Measurements from ENCODE around the gene RAB18.

RAB18 gene

GRCh38 chr10:27527666-27528295 lies 23.7 kb downstream of the RAB18 start:
- no peak overlapping the region for H3K9ac ChIP-seq (ENCODE audit: low read length in 5 of 5)
- no peaks in the 10 kb centered on the region for H3K9me3 ChIP-seq (ENCODE audit: control insufficient read depth in 5 of 5, low read length in 5 of 5)
- no peaks in the 10 kb centered on the region for H3K36me3 ChIP-seq (ENCODE audit: control insufficient read depth in 5 of 5, insufficient read depth in 5 of 5, low read length in 5 of 5)
- peaks cover 0 to 20% (median 13%) of the 10 kb centered on the region in 5 donors for H3K4me1 ChIP-seq (ENCODE audit: control insufficient read depth in 5 of 5, insufficient read depth in 5 of 5, low read length in 5 of 5)
- H3K27ac ChIP-seq (ENCODE audit: low read depth, low read length): no peak overlapping the region
- H3K4me3 ChIP-seq (ENCODE audit: low read depth in 1 of 5, low read length in 5 of 5): no peak overlapping the region
- no peaks in the 10 kb centered on the region for H3K27me3 ChIP-seq (ENCODE audit: control insufficient read depth in 5 of 5, insufficient read depth in 4 of 5, low read length in 5 of 5)

- no peak overlapping the region for H3K27ac ChIP-seq (ENCODE audit: low read depth, low read length)
- H3K9ac ChIP-seq (ENCODE audit: low read length in 5 of 5): no peak overlapping the region
- no peaks in the 10 kb centered on the region for H3K27me3 ChIP-seq (ENCODE audit: control insufficient read depth in 5 of 5, insufficient read depth in 4 of 5, low read length in 5 of 5)
- no peaks in the 10 kb centered on the region for H3K9me3 ChIP-seq (ENCODE audit: control insufficient read depth in 5 of 5, low read length in 5 of 5)
- H3K4me3 ChIP-seq (ENCODE audit: low read depth in 1 of 5, low read length in 5 of 5): no peak overlapping the region
- peaks cover 0 to 20% (median 13%) of the 10 kb centered on the region in 5 donors for H3K4me1 ChIP-seq (ENCODE audit: control insufficient read depth in 5 of 5, insufficient read depth in 5 of 5, low read length in 5 of 5)
- H3K36me3 ChIP-seq (ENCODE audit: control insufficient read depth in 5 of 5, insufficient read depth in 5 of 5, low read length in 5 of 5): peaks cover 3 to 9% (median 6%) of the 10 kb centered on the region in 5 donors
Observed at GRCh38 chr10:27529010-27529783, 25.1 kb downstream of the RAB18 start.

DNA sequence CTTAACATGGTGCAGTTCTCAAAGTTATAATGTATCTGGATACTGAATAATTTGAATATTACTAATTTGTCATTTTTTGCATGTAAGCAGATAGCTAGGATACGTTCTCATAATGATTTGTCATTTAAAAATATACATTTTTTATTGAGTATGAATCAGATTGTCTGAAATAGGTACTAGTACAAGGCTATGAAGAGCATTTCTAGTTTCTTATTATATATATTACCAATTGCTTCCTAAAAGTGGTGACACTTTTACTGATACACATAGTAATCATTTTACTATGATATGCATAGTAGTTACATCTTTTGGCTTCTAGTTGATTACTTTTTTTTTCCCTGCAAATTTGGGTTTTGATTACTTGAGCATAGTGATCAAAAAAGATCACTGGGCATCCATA lies 26.4 kb downstream of the RAB18 start:
- Histone ChIP-seq H3K9ac (ENCODE audit: low read length in 5 of 5) (no peak overlapping the region), H3K4me3 (ENCODE audit: low read depth in 1 of 5, low read length in 5 of 5) (no peak overlapping the region), H3K36me3 (ENCODE audit: control insufficient read depth in 5 of 5, insufficient read depth in 5 of 5, low read length in 5 of 5) (peaks cover 10 to 19% (median 16%) of the 10 kb centered on the region in 5 donors), H3K27me3 (ENCODE audit: control insufficient read depth in 5 of 5, insufficient read depth in 4 of 5, low read length in 5 of 5) (no peaks in the 10 kb centered on the region), H3K27ac (ENCODE audit: low read depth, low read length) (no peak overlapping the region), H3K9me3 (ENCODE audit: control insufficient read depth in 5 of 5, low read length in 5 of 5) (no peaks in the 10 kb centered on the region), H3K4me1 (ENCODE audit: control insufficient read depth in 5 of 5, insufficient read depth in 5 of 5, low read length in 5 of 5) (peaks cover 0 to 19% (median 13%) of the 10 kb centered on the region in 5 donors)

DNA sequence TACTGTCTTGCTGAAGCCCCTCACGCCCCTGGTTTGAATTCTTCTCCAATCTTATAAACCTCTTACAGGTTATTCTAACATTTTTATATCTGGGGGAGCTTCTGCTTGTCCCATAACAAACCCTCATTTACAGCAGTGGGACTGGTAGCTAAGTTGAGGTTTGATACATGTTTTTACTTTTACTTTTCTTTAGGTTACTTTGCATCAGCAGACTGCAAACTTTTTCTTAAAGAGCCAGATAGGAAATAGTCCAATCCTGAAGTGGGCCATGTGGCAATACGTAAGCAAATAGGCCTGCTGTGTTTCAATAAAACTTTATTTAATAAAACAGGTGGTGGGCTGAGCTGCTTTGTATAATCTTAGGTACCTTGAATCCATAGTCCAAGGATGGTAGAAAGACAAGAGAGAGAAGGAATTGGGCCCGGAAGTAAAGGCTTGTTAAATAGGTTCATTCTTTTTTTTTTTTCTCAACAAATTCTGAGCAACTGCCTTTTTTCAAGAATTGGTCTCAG lies 27.3 kb downstream of the RAB18 start:
- Histone ChIP-seq H3K27me3 (ENCODE audit: control insufficient read depth in 5 of 5, insufficient read depth in 4 of 5, low read length in 5 of 5) (no peaks in the 10 kb centered on the region), H3K4me3 (ENCODE audit: low read depth in 1 of 5, low read length in 5 of 5) (no peak overlapping the region), H3K27ac (ENCODE audit: low read depth, low read length) (no peak overlapping the region), H3K9me3 (ENCODE audit: control insufficient read depth in 5 of 5, low read length in 5 of 5) (no peaks in the 10 kb centered on the region), H3K9ac (ENCODE audit: low read length in 5 of 5) (no peak overlapping the region), H3K4me1 (ENCODE audit: control insufficient read depth in 5 of 5, insufficient read depth in 5 of 5, low read length in 5 of 5) (peaks cover 0 to 10% (median 6%) of the 10 kb centered on the region in 5 donors), H3K36me3 (ENCODE audit: control insufficient read depth in 5 of 5, insufficient read depth in 5 of 5, low read length in 5 of 5) (peaks cover 13 to 23% (median 18%) of the 10 kb centered on the region in 5 donors)

DNA sequence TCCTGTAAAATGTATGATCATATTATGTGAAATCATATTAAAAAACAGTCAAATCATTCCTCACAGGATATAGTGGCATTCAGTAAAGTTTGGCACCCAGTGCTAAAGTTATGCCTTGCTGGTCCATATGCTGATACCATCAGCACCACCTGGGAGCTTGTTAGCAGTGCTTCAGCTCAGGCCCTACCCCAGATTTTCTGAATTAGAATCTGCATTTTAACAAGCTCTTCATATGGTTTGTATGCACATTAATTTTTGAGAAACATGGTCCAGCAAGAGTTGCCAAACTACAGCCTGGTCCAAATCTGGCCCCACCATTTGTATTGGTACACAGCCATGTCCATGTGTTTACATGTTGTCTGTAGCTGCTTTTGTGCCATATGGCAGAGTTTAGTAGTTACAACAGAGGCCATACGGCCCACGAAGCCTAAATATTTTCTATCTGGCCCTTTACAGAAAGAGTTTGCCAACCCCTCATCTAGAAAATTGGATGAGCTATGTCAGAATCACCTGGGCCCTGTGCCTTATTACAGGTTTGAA lies 30.1 kb downstream of the RAB18 start:
- no peak overlapping the region for H3K4me3 ChIP-seq (ENCODE audit: low read depth in 1 of 5, low read length in 5 of 5)
- H3K4me1 ChIP-seq (ENCODE audit: control insufficient read depth in 5 of 5, insufficient read depth in 5 of 5, low read length in 5 of 5): peaks cover 0 to 7% (median 2%) of the 10 kb centered on the region in 5 donors

DNA sequence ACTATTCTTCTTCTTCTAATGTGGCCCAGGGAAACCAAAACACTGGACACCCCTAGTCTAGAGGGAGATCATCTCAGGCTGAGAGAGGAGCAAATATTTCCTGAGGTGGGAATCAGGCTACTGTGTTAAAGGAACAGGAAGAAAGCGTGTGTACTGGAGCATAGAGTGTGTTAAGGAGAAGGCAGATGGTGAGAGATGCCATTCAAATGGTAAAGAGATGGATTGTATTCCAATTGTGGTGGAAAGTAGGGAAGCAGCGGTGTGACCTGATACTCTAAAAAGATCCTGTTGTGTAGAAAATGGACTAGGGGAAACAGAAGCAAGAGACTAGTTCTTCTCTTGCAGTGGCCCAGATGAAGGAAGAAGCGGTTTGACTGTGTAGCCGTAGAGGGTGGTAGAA lies 31.2 kb downstream of the RAB18 start:
- Histone ChIP-seq H3K27me3 (ENCODE audit: control insufficient read depth in 5 of 5, insufficient read depth in 4 of 5, low read length in 5 of 5) (no peaks in the 10 kb centered on the region), H3K36me3 (ENCODE audit: control insufficient read depth in 5 of 5, insufficient read depth in 5 of 5, low read length in 5 of 5) (peaks cover 25 to 52% (median 34%) of the 10 kb centered on the region in 5 donors), H3K4me1 (ENCODE audit: control insufficient read depth in 5 of 5, insufficient read depth in 5 of 5, low read length in 5 of 5) (no peaks in the 10 kb centered on the region), H3K4me3 (ENCODE audit: low read depth in 1 of 5, low read length in 5 of 5) (no peak overlapping the region), H3K9ac (ENCODE audit: low read length in 5 of 5) (no peak overlapping the region), H3K9me3 (ENCODE audit: control insufficient read depth in 5 of 5, low read length in 5 of 5) (no peaks in the 10 kb centered on the region), H3K27ac (ENCODE audit: low read depth, low read length) (no peak overlapping the region)

More for the DNA sequence above, 30.1 kb downstream of the RAB18 start:
- no peaks in the 10 kb centered on the region for H3K27me3 ChIP-seq (ENCODE audit: control insufficient read depth in 5 of 5, insufficient read depth in 4 of 5, low read length in 5 of 5)
- peaks cover 25 to 48% (median 34%) of the 10 kb centered on the region in 5 donors for H3K36me3 ChIP-seq (ENCODE audit: control insufficient read depth in 5 of 5, insufficient read depth in 5 of 5, low read length in 5 of 5)
- no peaks in the 10 kb centered on the region for H3K9me3 ChIP-seq (ENCODE audit: control insufficient read depth in 5 of 5, low read length in 5 of 5)
- H3K9ac ChIP-seq (ENCODE audit: low read length in 5 of 5): no peak overlapping the region
- no peak overlapping the region for H3K27ac ChIP-seq (ENCODE audit: low read depth, low read length)

DNA sequence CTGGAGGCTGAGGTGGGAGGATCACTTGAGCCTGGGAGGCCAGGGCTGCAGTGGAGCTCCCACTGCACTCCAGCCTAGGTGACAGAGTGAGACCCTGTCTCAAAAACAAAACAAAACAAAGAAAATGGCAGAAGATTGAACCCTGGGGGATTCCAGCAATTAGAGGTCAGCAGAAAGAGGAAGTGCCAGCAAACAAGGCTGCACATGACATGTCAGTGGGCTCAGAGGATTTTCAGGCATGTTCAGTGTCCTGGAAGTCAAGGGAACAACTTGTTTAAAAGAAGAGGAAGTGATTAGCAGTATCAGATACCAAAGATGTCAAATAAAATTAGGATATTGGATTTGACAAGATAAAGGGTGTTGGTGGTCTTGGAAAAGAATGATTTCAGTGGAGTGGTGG lies 32.3 kb downstream of the RAB18 start:
- H3K36me3 ChIP-seq (ENCODE audit: control insufficient read depth in 5 of 5, insufficient read depth in 5 of 5, low read length in 5 of 5): peaks cover 25 to 52% (median 40%) of the 10 kb centered on the region in 5 donors
- H3K4me3 ChIP-seq (ENCODE audit: low read depth in 1 of 5, low read length in 5 of 5): no peak overlapping the region
- H3K9ac ChIP-seq (ENCODE audit: low read length in 5 of 5): no peak overlapping the region
- no peak overlapping the region for H3K27ac ChIP-seq (ENCODE audit: low read depth, low read length)
- no peaks in the 10 kb centered on the region for H3K4me1 ChIP-seq (ENCODE audit: control insufficient read depth in 5 of 5, insufficient read depth in 5 of 5, low read length in 5 of 5)
- H3K27me3 ChIP-seq (ENCODE audit: control insufficient read depth in 5 of 5, insufficient read depth in 4 of 5, low read length in 5 of 5): no peaks in the 10 kb centered on the region
- no peaks in the 10 kb centered on the region for H3K9me3 ChIP-seq (ENCODE audit: control insufficient read depth in 5 of 5, low read length in 5 of 5)

DNA sequence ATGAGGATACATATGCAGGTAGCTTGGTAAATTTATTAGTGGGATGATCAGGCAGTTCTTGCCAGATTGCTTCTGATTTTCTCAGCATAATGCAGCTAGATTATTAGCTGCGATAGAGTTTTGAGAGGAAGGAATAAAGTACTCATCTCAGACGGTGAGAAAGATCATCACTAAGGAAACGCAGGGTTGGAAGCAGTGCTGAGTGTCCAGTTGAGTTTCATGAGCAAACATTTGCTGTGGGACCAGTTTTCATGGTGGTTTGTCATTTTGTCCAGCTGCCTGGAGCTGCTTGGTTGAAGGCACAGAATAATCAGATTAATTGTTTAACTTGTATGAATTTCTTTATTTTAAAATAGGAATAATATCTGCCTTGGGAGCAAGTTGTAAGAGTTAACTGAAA lies 33.1 kb downstream of the RAB18 start:
- Histone ChIP-seq H3K4me1 (ENCODE audit: control insufficient read depth in 5 of 5, insufficient read depth in 5 of 5, low read length in 5 of 5) (no peaks in the 10 kb centered on the region), H3K9ac (ENCODE audit: low read length in 5 of 5) (no peak overlapping the region), H3K9me3 (ENCODE audit: control insufficient read depth in 5 of 5, low read length in 5 of 5) (no peaks in the 10 kb centered on the region), H3K27ac (ENCODE audit: low read depth, low read length) (no peak overlapping the region), H3K27me3 (ENCODE audit: control insufficient read depth in 5 of 5, insufficient read depth in 4 of 5, low read length in 5 of 5) (no peaks in the 10 kb centered on the region), H3K36me3 (ENCODE audit: control insufficient read depth in 5 of 5, insufficient read depth in 5 of 5, low read length in 5 of 5) (peaks cover 28 to 56% (median 40%) of the 10 kb centered on the region in 5 donors), H3K4me3 (ENCODE audit: low read depth in 1 of 5, low read length in 5 of 5) (no peak overlapping the region)

- Histone ChIP-seq H3K9ac (ENCODE audit: low read length in 5 of 5) (no peak overlapping the region), H3K36me3 (ENCODE audit: control insufficient read depth in 5 of 5, insufficient read depth in 5 of 5, low read length in 5 of 5) (peaks cover 31 to 58% (median 40%) of the 10 kb centered on the region in 5 donors), H3K27ac (ENCODE audit: low read depth, low read length) (no peak overlapping the region), H3K4me1 (ENCODE audit: control insufficient read depth in 5 of 5, insufficient read depth in 5 of 5, low read length in 5 of 5) (no peaks in the 10 kb centered on the region), H3K4me3 (ENCODE audit: low read depth in 1 of 5, low read length in 5 of 5) (no peak overlapping the region), H3K9me3 (ENCODE audit: control insufficient read depth in 5 of 5, low read length in 5 of 5) (no peaks in the 10 kb centered on the region), H3K27me3 (ENCODE audit: control insufficient read depth in 5 of 5, insufficient read depth in 4 of 5, low read length in 5 of 5) (no peaks in the 10 kb centered on the region)
Observed at GRCh38 chr10:27537787-27538186, 33.7 kb downstream of the RAB18 start.

- no peak overlapping the region for H3K9ac ChIP-seq (ENCODE audit: low read length in 5 of 5)
- no peaks in the 10 kb centered on the region for H3K27me3 ChIP-seq (ENCODE audit: control insufficient read depth in 5 of 5, insufficient read depth in 4 of 5, low read length in 5 of 5)
- no peaks in the 10 kb centered on the region for H3K4me1 ChIP-seq (ENCODE audit: control insufficient read depth in 5 of 5, insufficient read depth in 5 of 5, low read length in 5 of 5)
- no peak overlapping the region for H3K27ac ChIP-seq (ENCODE audit: low read depth, low read length)
- H3K4me3 ChIP-seq (ENCODE audit: low read depth in 1 of 5, low read length in 5 of 5): no peak overlapping the region
- H3K9me3 ChIP-seq (ENCODE audit: control insufficient read depth in 5 of 5, low read length in 5 of 5): no peaks in the 10 kb centered on the region
- peaks cover 22 to 51% (median 32%) of the 10 kb centered on the region in 5 donors for H3K36me3 ChIP-seq (ENCODE audit: control insufficient read depth in 5 of 5, insufficient read depth in 5 of 5, low read length in 5 of 5)
Observed at GRCh38 chr10:27540672-27541071, 36.6 kb downstream of the RAB18 start.
